Kidney (tissue), 14 donors: ENCODE measurements around the gene HNF1A. TPM values are rescaled to one million over a fixed set of nuclear protein-coding genes. Genes with fewer than 3 reads are reported as not detected.

ENCODE experiments used
- DNase-seq, 5 donors: peaks; one replicate each; pipeline ENCODE4 v3.0.0-alpha.2; 2013 to 2020
- FAIRE-seq: peaks from 2 replicates; lab custom pipeline; 2012; peaks lifted over from hg19 to GRCh38; lab: Jason Lieb, UNC
- H3K27ac ChIP-seq, 2 donors: one replicate each; pipeline ENCODE4 v1.7.0; 2013; ENCODE audit warnings: low read depth in 2 of 2, low read length in 2 of 2, inconsistent platforms in 1 of 2
- H3K27me3 ChIP-seq: one replicate; pipeline ENCODE4 v1.7.1; 2013; ENCODE audit warnings: low read length, inconsistent platforms; ENCODE audit not compliant: control insufficient read depth, insufficient read depth
- H3K36me3 ChIP-seq, 3 donors: one replicate each; pipeline versions ENCODE4 v1.7.0 to v1.7.1; 2013; ENCODE audit warnings: low read length in 3 of 3, control low read depth in 1 of 3, inconsistent platforms in 1 of 3; ENCODE audit not compliant: insufficient read depth in 3 of 3, control insufficient read depth in 2 of 3
- H3K4me1 ChIP-seq, 3 donors: one replicate each; pipeline versions ENCODE4 v1.7.0 to v1.7.1; 2013; ENCODE audit warnings: low read length in 3 of 3, inconsistent platforms in 1 of 3, low read depth in 1 of 3; ENCODE audit not compliant: control insufficient read depth in 2 of 3, insufficient read depth in 2 of 3
- H3K4me3 ChIP-seq, 3 donors: one replicate each; pipeline versions ENCODE4 v1.7.0 to v1.8.1; 2013; ENCODE audit warnings: low read length in 3 of 3, control low read depth in 1 of 3, inconsistent platforms in 1 of 3
- H3K9ac ChIP-seq, 3 donors: one replicate each; pipeline versions ENCODE4 v1.7.0 to v1.7.1; 2013; ENCODE audit warnings: low read length in 3 of 3, control low read depth in 1 of 3, inconsistent platforms in 1 of 3
- H3K9me3 ChIP-seq, 3 donors: one replicate each; pipeline versions ENCODE4 v1.7.0 to v1.7.1; 2013; ENCODE audit warnings: low read length in 3 of 3, control low read depth in 1 of 3, inconsistent platforms in 1 of 3; ENCODE audit not compliant: control insufficient read depth in 2 of 3, insufficient read depth in 1 of 3
- CTCF ChIP-seq: IDR thresholded peaks from 3 replicates; pipeline ENCODE4 v1.5.1; 2012; ENCODE audit warnings: mild to moderate bottlenecking, moderate library complexity, borderline replicate concordance; ENCODE audit not compliant: insufficient read depth; ENCODE audit errors: extremely low read depth
- intact Hi-C: fragments of 100-400 bp; cut with DNase I; formaldehyde crosslinking; loops from one replicate; pipeline ENCODE4 v1.11.1; 2022
- polyA plus RNA-seq: library from polyadenylated mRNA; stranded (reverse); fragments of 350-450 nt; fragmentation: Illumina TruSeq; extraction: RNeasy Lipid Tissue Mini Kit (QIAGEN cat#74804); gene quantifications from one replicate; pipeline ENCODE4 v1.2.3, GENCODE V29; 2014; ENCODE audit warnings: low read depth, low replicate concordance; ENCODE audit not compliant: insufficient read depth
- total RNA-seq: library from RNA; stranded (reverse); fragmentation: NEBNext Ultra II Directional; extraction: Animal tissue kit (Norgen Biotek cat#: 25700); gene quantifications from one replicate; pipeline ENCODE4 v1.2.1, GENCODE V29; 2021
- donor health status: control.
- donor health status: control.
- donor health status: control.
- donor health status: control.
- donor health status: control.
- donor health status: DM: yes; HTN: yes; CAD: no.
- donor health status: Normal renal cell carcinoma (clear cell type).

Gene HNF1A
- total and polyA plus RNA-seq, 2 donors from 2014 or later: 6.7 to 32.4 TPM

GRCh38 chr12:120979220-120979861 lies 998 bp downstream of the HNF1A start:
- peak overlapping the region; percentile 56 to 90 (median 72) for H3K4me3 ChIP-seq

GRCh38 chr12:120979862-120980696 lies 1.7 kb downstream of the HNF1A start:
- Histone ChIP-seq H3K36me3 (peaks cover 0 to 5% (median 0%) of the 10 kb centered on the region in 3 donors), H3K4me3 (peak overlapping the region; percentile 56 to 90 (median 72)), H3K9me3 (no peaks in the 10 kb centered on the region), H3K9ac (peak overlapping the region in 2 of 3 donors; percentile 18 to 94), H3K4me1 (peaks cover 0 to 27% (median 13%) of the 10 kb centered on the region in 3 donors), H3K27ac (peak overlapping the region; percentile 90 to 91), H3K27me3 (no peaks in the 10 kb centered on the region)
- intact Hi-C loops: loop anchor here (10.0 kb wide), 1 partner anchor 245 kb away; no protein-coding TSS in a partner anchor
- no peak for TF ChIP-seq CTCF
- FAIRE-seq: no peak
- peak in 4 of 5 donors; percentile 58 to 75 (median 68) for DNase-seq

More at GRCh38 chr12:120979220-120979861, 998 bp downstream of the HNF1A start:
- peak overlapping the region; percentile 18 to 94 (median 19) for H3K9ac ChIP-seq
- intact Hi-C loops: loop anchor here (10.0 kb wide), 1 partner anchor 245 kb away; no protein-coding TSS in a partner anchor
- TF ChIP-seq CTCF: no peak
- DNase-seq: no peak
- H3K27ac ChIP-seq: peak overlapping the region; percentile 90 to 92
- FAIRE-seq: no peak
- no peaks in the 10 kb centered on the region for H3K9me3 ChIP-seq
- peaks cover 0 to 5% (median 0%) of the 10 kb centered on the region in 3 donors for H3K36me3 ChIP-seq
- no peaks in the 10 kb centered on the region for H3K27me3 ChIP-seq
- H3K4me1 ChIP-seq: peaks cover 0 to 27% (median 13%) of the 10 kb centered on the region in 3 donors

- no peak for FAIRE-seq
- peaks cover 0 to 5% (median 0%) of the 10 kb centered on the region in 3 donors for H3K36me3 ChIP-seq
- H3K27me3 ChIP-seq: no peaks in the 10 kb centered on the region
- TF ChIP-seq CTCF: no peak
- no peaks in the 10 kb centered on the region for H3K9me3 ChIP-seq
- H3K4me1 ChIP-seq: peaks cover 0 to 27% (median 13%) of the 10 kb centered on the region in 3 donors
- H3K4me3 ChIP-seq: peak overlapping the region; percentile 46 to 90 (median 62)
- peak; percentile 55 to 86 (median 81) for DNase-seq
- peak overlapping the region; percentile 90 to 91 for H3K27ac ChIP-seq
- peak overlapping the region in 2 of 3 donors; percentile 18 to 61 for H3K9ac ChIP-seq
- intact Hi-C loops: no loop called here
Measured at GRCh38 chr12:120980800-120981368, 2.5 kb downstream of the HNF1A start.
